Mucosa of descending colon (tissue), 3 donors: Measurements from ENCODE around the gene DNAJC15. TPM values are rescaled to one million over a fixed set of nuclear protein-coding genes. Genes with fewer than 3 reads are reported as not detected.

Source experiments
- ATAC-seq: fragments of 200-7000 bp; cut with Tn5 transposase; one replicate; pipeline ENCODE4 v1.9.1; 2020; ENCODE audit warnings: mild to moderate bottlenecking, moderate library complexity
- DNase-seq, 3 donors: peaks; one replicate each; pipeline ENCODE4 v3.0.0-alpha.2; 2020
- H3K36me3 ChIP-seq: fragments of 200-600 bp; one replicate; pipeline ENCODE4 v1.8.0; 2021; ENCODE audit warnings: low read depth, mild to moderate bottlenecking
- H3K4me1 ChIP-seq: fragments of 200-600 bp; one replicate; pipeline ENCODE4 v1.8.0; 2021; ENCODE audit warnings: low read depth, mild to moderate bottlenecking
- H3K4me3 ChIP-seq: fragments of 200-600 bp; one replicate; pipeline ENCODE4 v1.8.0; 2021; ENCODE audit warnings: mild to moderate bottlenecking
- H3K9me3 ChIP-seq: fragments of 200-600 bp; one replicate; pipeline ENCODE4 v1.8.0; 2021; ENCODE audit warnings: mild to moderate bottlenecking
- CTCF ChIP-seq: fragments of 200-600 bp; IDR thresholded peaks from one replicate; pipeline ENCODE4 v1.8.0; 2022; ENCODE audit warnings: antibody characterized with exemption, mild to moderate bottlenecking
- intact Hi-C, 2 donors: fragments of 100-400 bp; cut with DNase I in 1 of 2; cut with micrococcal nuclease in 1 of 2; formaldehyde crosslinking; loops; one replicate each; pipeline versions ENCODE4 v1.11.0 to v1.11.1; 2022; cut with DNase I, micrococcal nuclease
- total RNA-seq, 3 donors: library from RNA; stranded (reverse); fragmentation: NEBNext Ultra II Directional in 2 of 3; extraction: Animal tissue kit (Norgen Biotek cat#: 25700) in 2 of 3; gene quantifications; one replicate each; pipeline versions ENCODE4 v1.2.1 to v1.2.4, GENCODE V29; 2021 to 2023
- donor health status: DM: no; HTN: no; CAD: no; lungs with moderate emphysema.
- donor health status: DM: no; HTN: no; CAD: no.
- donor health status: DM: no; HTN: yes; CAD: no.

Gene DNAJC15
- total RNA-seq, 3 donors from 2014 or later = 15.9 to 29.7 (median 27.2) TPM

DNA sequence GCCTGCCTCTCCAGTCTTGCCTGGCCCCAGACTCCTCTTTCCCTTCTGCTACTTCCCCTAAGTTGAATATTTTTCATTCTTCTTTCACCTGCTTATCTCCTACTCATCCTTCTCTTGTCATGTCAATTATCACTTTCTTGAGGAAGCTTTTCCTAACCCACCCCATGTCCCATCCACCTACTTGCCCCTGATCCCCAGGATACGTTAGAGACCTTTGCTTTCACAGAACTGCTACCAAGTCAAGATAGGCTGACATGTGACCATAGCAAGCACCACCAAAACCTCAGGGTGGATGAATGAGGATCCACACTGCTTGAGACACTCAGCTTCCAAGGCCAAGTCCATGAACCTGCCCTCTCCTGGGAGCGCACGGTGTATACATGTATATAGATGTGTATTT is 131.5 kb downstream of the DNAJC15 start:
- ATAC-seq = no peak

GRCh38 chr13:43156916-43157315 is 133.5 kb downstream of the DNAJC15 start:
- intact Hi-C loops = no loop called here
- no peaks in the 10 kb centered on the region for H3K36me3 ChIP-seq
- no peaks in the 10 kb centered on the region for H3K9me3 ChIP-seq
- DNase-seq (no peak), ATAC-seq (no peak)
- no peak for TF ChIP-seq CTCF
- no peak overlapping the region for H3K4me3 ChIP-seq
- no peaks in the 10 kb centered on the region for H3K4me1 ChIP-seq

More for the DNA sequence above, 131.5 kb downstream of the DNAJC15 start:
- intact Hi-C loops = no loop called here
- H3K4me1 ChIP-seq = no peaks in the 10 kb centered on the region
- H3K9me3 ChIP-seq = no peaks in the 10 kb centered on the region
- H3K36me3 ChIP-seq = no peaks in the 10 kb centered on the region
- no peak for TF ChIP-seq CTCF
- H3K4me3 ChIP-seq = no peak overlapping the region
- DNase-seq = no peak

DNA sequence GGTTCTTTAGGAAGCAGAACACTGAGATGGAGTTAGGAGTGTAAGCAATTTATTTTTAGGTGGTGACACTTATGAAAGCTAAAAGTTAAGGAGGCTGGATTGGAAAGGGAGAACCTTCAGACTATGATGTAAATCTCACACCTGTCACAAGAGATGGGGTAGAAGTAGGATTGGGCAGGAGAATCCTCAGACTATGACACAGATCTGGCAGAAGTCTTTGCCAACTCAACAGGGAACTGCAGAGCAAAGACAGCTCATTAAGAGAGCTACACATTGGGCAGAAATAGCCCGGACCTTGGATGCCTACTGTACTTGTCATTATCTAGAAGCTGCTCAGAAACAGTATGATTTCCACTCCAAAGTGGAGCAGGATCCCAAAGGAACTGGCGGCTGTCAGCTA is 134.4 kb downstream of the DNAJC15 start:
- Histone ChIP-seq H3K4me1 (no peaks in the 10 kb centered on the region), H3K4me3 (no peak overlapping the region), H3K36me3 (no peaks in the 10 kb centered on the region), H3K9me3 (no peaks in the 10 kb centered on the region)
- no peak for DNase-seq
- intact Hi-C loops = no loop called here
- ATAC-seq = no peak
- TF ChIP-seq CTCF = no peak

- TF ChIP-seq CTCF = no peak
- no peak for DNase-seq
- Histone ChIP-seq H3K36me3 (no peaks in the 10 kb centered on the region), H3K4me1 (no peaks in the 10 kb centered on the region), H3K9me3 (no peaks in the 10 kb centered on the region), H3K4me3 (no peak overlapping the region)
- intact Hi-C loops = no loop called here
- ATAC-seq = no peak
Measured at GRCh38 chr13:43158516-43158915, 135.1 kb downstream of the DNAJC15 start.

DNA sequence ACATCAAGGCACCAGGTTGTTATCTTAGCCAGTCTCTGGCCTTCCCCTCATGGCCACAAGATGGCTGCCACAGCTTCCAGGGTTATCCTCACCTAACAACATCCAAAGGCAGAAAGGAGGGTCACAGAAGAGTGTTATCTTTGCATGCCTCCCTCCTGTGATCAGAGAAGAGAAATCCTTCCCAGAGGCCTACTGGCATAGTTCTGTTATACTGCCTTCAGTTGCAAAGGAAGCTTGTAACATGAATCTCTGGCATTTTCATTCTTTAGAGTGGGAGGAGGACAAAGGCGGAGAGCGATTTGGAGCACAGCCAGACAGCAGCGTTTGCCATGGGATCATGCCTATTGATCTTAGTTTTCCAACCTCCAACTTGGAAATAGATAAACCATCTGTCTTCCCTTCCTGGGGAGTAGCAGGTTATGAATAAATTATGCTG is 135.7 kb downstream of the DNAJC15 start:
- DNase-seq = no peak
- Histone ChIP-seq H3K36me3 (no peaks in the 10 kb centered on the region), H3K9me3 (no peaks in the 10 kb centered on the region), H3K4me1 (no peaks in the 10 kb centered on the region), H3K4me3 (no peak overlapping the region)
- no peak for TF ChIP-seq CTCF
- intact Hi-C loops = no loop called here
- no peak for ATAC-seq

Other genes starting within 250 kb of the DNAJC15 start
- gene FAM216B, start 242.0 kb upstream of the DNAJC15 start, total RNA-seq = under 1 TPM in 2 of 3 donors, not detected in 1; 0.09 to 0.13 TPM
- 10 to 100 TPM; 12.1 to 26.9 (median 19.1) TPM for gene EPSTI1, start 31.3 kb upstream of the DNAJC15 start, total RNA-seq